ENCODE results near the gene PRICKLE4.

The PRICKLE4 gene

GRCh38 chr6:41798901-41799558 is 18.4 kb downstream of the PRICKLE4 start:
- Histone ChIP-seq H3K36me3 (replicated peaks; ENCODE audit: insufficient read depth, low read length) (no peaks in the 10 kb centered on the region), H3K9me3 (replicated peaks; ENCODE audit: insufficient read depth, low read length) (no peaks in the 10 kb centered on the region), H2AFZ (ENCODE audit: low read length) (no peak overlapping the region), H3K4me3 (ENCODE audit: low read length) (no peak overlapping the region), H3K9ac (ENCODE audit: low read length) (no peak overlapping the region), H3K4me1 (ENCODE audit: low read length) (no peaks in the 10 kb centered on the region), H3K79me2 (ENCODE audit: low read length) (no peaks in the 10 kb centered on the region; the same call in 1 of the 2 replicates), H3K27me3 (replicated peaks; ENCODE audit: insufficient read depth, low read length) (no peaks in the 10 kb centered on the region), H3K9me2 (replicated peaks; ENCODE audit: insufficient read depth, low read length) (no peaks in the 10 kb centered on the region), H3K27ac (ENCODE audit: low read length) (no peak overlapping the region), H4K20me1 (ENCODE audit: insufficient read depth, low read length) (no peaks in the 10 kb centered on the region), H3K4me2 (ENCODE audit: low read depth, low read length) (no peak overlapping the region), H3F3A (ENCODE audit: insufficient read depth, low read length) (no peaks in the 10 kb centered on the region)
- DNase-seq: no peak
- TF ChIP-seq EZH2 (optimal IDR thresholded peaks at IDR 0.05; ENCODE audit: low read depth, low read length): no peak
- TF ChIP-seq CTCF (IDR thresholded peaks at IDR 0.05; ENCODE audit: low read length): no peak
- TF ChIP-seq EZH2phosphoT487 (IDR thresholded peaks at IDR 0.05; ENCODE audit: low read length): no peak

GRCh38 chr6:41799559-41799911 is 19.0 kb downstream of the PRICKLE4 start:
- Histone ChIP-seq H4K20me1 (ENCODE audit: insufficient read depth, low read length) (no peaks in the 10 kb centered on the region), H3K79me2 (ENCODE audit: low read length) (no peaks in the 10 kb centered on the region; the same call in 1 of the 2 replicates), H3K27me3 (replicated peaks; ENCODE audit: insufficient read depth, low read length) (no peaks in the 10 kb centered on the region), H3K9me3 (replicated peaks; ENCODE audit: insufficient read depth, low read length) (no peaks in the 10 kb centered on the region), H3K4me2 (ENCODE audit: low read depth, low read length) (no peak overlapping the region), H3K4me1 (ENCODE audit: low read length) (no peaks in the 10 kb centered on the region), H3K27ac (ENCODE audit: low read length) (no peak overlapping the region), H3K9ac (ENCODE audit: low read length) (no peak overlapping the region), H2AFZ (ENCODE audit: low read length) (no peak overlapping the region), H3K36me3 (replicated peaks; ENCODE audit: insufficient read depth, low read length) (no peaks in the 10 kb centered on the region), H3K9me2 (replicated peaks; ENCODE audit: insufficient read depth, low read length) (no peaks in the 10 kb centered on the region), H3K4me3 (ENCODE audit: low read length) (no peak overlapping the region), H3F3A (ENCODE audit: insufficient read depth, low read length) (no peaks in the 10 kb centered on the region)
- TF ChIP-seq EZH2 (optimal IDR thresholded peaks at IDR 0.05; ENCODE audit: low read depth, low read length) (no peak), CTCF (IDR thresholded peaks at IDR 0.05; ENCODE audit: low read length) (no peak), EZH2phosphoT487 (IDR thresholded peaks at IDR 0.05; ENCODE audit: low read length) (no peak)
- no peak for DNase-seq

GRCh38 chr6:41801380-41801779 is 20.8 kb downstream of the PRICKLE4 start:
- Histone ChIP-seq H3K9me2 (replicated peaks; ENCODE audit: insufficient read depth, low read length) (no peaks in the 10 kb centered on the region), H3K4me2 (ENCODE audit: low read depth, low read length) (no peak overlapping the region), H3F3A (ENCODE audit: insufficient read depth, low read length) (no peaks in the 10 kb centered on the region), H3K4me3 (ENCODE audit: low read length) (no peak overlapping the region), H3K27me3 (replicated peaks; ENCODE audit: insufficient read depth, low read length) (no peaks in the 10 kb centered on the region), H3K79me2 (ENCODE audit: low read length) (no peaks in the 10 kb centered on the region; the same call in 1 of the 2 replicates), H3K36me3 (replicated peaks; ENCODE audit: insufficient read depth, low read length) (0 out of 2 replicates have a peak, but pooled peaks cover 2% of the 10 kb centered on the region), H3K9me3 (replicated peaks; ENCODE audit: insufficient read depth, low read length) (no peaks in the 10 kb centered on the region), H3K27ac (ENCODE audit: low read length) (no peak overlapping the region), H3K4me1 (ENCODE audit: low read length) (no peaks in the 10 kb centered on the region), H3K9ac (ENCODE audit: low read length) (no peak overlapping the region), H2AFZ (ENCODE audit: low read length) (no peak overlapping the region), H4K20me1 (ENCODE audit: insufficient read depth, low read length) (no peaks in the 10 kb centered on the region)
- TF ChIP-seq CTCF (IDR thresholded peaks at IDR 0.05; ENCODE audit: low read length) (peak; percentile 36), EZH2 (optimal IDR thresholded peaks at IDR 0.05; ENCODE audit: low read depth, low read length) (no peak)
- DNase-seq: no peak
